Thyroid gland (tissue), 4 donors: ENCODE measurements around the gene PC.

ENCODE experiments used
- POLR2A ChIP-seq, 2 donors: fragments of 450-650 bp; IDR thresholded peaks; one replicate each; pipeline ENCODE4 v1.6.1; 2017; ENCODE audit warnings: antibody characterized with exemption in 2 of 2, mild to moderate bottlenecking in 2 of 2, moderate library complexity in 1 of 2
- TF ChIP-seq, protein P1 (sequence below), 6 experiments: fragments of 200-600 bp in 3 of 6; fragments of 450-650 bp in 3 of 6; sonication (generic) in 3 of 6; IDR thresholded peaks; one replicate each; pipeline ENCODE4 v1.5.1; 2016 to 2019; ENCODE audit warnings: antibody characterized with exemption in 6 of 6, mild to moderate bottlenecking in 2 of 6, inconsistent platforms in 1 of 6, moderate library complexity in 1 of 6

DNA sequence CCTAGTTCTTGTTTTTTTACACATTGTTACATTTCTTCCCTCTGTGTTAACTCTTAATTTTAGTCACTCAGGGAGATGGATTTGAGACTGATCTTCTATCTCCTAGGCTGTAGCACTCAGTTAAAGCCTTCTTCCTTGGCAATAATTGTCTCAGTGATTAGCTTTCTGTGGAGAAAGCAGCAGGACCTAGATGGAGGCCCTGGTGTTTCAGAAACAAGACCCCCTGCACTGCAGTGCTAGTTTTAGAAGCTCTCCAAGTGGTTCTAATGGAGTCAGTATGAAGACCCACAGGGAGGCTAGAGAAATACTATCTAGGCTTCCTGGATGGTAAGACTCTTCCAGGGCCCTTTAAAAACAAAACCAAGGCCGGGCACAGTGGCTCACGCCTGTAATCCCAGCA lies 4.1 kb upstream of the PC start:
- TF ChIP-seq, protein P1, sequence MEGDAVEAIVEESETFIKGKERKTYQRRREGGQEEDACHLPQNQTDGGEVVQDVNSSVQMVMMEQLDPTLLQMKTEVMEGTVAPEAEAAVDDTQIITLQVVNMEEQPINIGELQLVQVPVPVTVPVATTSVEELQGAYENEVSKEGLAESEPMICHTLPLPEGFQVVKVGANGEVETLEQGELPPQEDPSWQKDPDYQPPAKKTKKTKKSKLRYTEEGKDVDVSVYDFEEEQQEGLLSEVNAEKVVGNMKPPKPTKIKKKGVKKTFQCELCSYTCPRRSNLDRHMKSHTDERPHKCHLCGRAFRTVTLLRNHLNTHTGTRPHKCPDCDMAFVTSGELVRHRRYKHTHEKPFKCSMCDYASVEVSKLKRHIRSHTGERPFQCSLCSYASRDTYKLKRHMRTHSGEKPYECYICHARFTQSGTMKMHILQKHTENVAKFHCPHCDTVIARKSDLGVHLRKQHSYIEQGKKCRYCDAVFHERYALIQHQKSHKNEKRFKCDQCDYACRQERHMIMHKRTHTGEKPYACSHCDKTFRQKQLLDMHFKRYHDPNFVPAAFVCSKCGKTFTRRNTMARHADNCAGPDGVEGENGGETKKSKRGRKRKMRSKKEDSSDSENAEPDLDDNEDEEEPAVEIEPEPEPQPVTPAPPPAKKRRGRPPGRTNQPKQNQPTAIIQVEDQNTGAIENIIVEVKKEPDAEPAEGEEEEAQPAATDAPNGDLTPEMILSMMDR (IDR thresholded peaks at IDR 0.05): no peak
- TF ChIP-seq POLR2A (IDR thresholded peaks at IDR 0.05): no peak
